GM18508 (cell line): ENCODE results near the gene GARIN1A.

Source experiments
- ATAC-seq: cut with Tn5 transposase; IDR thresholded peaks from one replicate; pipeline ENCODE4 v1.9.1; 2021; ENCODE audit warnings: moderate number of reproducible peaks; ENCODE audit not compliant: insufficient read depth, unreplicated experiment

The GARIN1A gene

GRCh38 chr7:128710481-128710880 is 38.4 kb downstream of the GARIN1A start:
- ATAC-seq, result no peak

GRCh38 chr7:128713794-128714193 is 41.7 kb downstream of the GARIN1A start:
- no peak for ATAC-seq

GRCh38 chr7:128714701-128715495 is 42.8 kb downstream of the GARIN1A start:
- ATAC-seq, result no peak

GRCh38 chr7:128718967-128719642 is 47.0 kb downstream of the GARIN1A start:
- ATAC-seq, result no peak

GRCh38 chr7:128721376-128721775 is 49.3 kb downstream of the GARIN1A start:
- no peak for ATAC-seq
